ENCODE data around the gene TMEM158.

GRCh38 chr3:45187694-45188141 is 38.4 kb downstream of the TMEM158 start:
- TF ChIP-seq CTCF (IDR thresholded peaks at IDR 0.05) (no peak), POLR2AphosphoS5 (IDR thresholded peaks at IDR 0.05) (no peak), EP300 (IDR thresholded peaks at IDR 0.05) (no peak)
